GM12872 (cell line): Measurements from ENCODE around the gene INPP4A.

ENCODE experiments used
- TF ChIP-seq, protein P1 (sequence below): IDR thresholded peaks from 3 replicates; pipeline ENCODE4 v1.5.1; 2011; ENCODE audit warnings: low read depth, mild to moderate bottlenecking, low read length, moderate library complexity; ENCODE audit not compliant: insufficient read depth

INPP4A gene

GRCh38 chr2:98548920-98549818 lies 104.5 kb downstream of the INPP4A start:
- TF ChIP-seq, protein P1, sequence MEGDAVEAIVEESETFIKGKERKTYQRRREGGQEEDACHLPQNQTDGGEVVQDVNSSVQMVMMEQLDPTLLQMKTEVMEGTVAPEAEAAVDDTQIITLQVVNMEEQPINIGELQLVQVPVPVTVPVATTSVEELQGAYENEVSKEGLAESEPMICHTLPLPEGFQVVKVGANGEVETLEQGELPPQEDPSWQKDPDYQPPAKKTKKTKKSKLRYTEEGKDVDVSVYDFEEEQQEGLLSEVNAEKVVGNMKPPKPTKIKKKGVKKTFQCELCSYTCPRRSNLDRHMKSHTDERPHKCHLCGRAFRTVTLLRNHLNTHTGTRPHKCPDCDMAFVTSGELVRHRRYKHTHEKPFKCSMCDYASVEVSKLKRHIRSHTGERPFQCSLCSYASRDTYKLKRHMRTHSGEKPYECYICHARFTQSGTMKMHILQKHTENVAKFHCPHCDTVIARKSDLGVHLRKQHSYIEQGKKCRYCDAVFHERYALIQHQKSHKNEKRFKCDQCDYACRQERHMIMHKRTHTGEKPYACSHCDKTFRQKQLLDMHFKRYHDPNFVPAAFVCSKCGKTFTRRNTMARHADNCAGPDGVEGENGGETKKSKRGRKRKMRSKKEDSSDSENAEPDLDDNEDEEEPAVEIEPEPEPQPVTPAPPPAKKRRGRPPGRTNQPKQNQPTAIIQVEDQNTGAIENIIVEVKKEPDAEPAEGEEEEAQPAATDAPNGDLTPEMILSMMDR, result no peak

DNA sequence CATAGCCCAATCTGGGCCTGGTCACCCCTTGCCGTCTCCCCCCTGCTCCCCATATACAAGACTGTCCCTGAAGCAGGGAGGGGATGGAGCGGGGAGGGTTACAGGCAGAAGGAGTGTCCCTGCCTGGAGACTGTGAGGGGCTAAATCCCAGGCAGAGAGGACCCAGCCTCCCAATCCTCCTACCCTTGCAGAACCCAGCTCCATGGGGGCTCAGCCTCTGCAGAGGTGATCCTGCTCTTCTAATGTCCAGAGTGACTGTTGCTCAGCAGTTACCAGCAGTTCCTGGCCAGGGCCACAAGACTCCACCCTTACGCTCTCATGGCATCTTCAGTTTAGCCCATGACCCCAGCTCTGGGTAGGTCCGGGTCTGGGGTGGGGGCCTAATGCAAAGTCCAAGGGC lies 105.5 kb downstream of the INPP4A start:
- TF ChIP-seq, protein P1, result 0 out of 3 replicates have a peak, but pooled peaks have one; percentile 1

- TF ChIP-seq, protein P1, result no peak
Measured at GRCh38 chr2:98551316-98551715, 106.7 kb downstream of the INPP4A start.

DNA sequence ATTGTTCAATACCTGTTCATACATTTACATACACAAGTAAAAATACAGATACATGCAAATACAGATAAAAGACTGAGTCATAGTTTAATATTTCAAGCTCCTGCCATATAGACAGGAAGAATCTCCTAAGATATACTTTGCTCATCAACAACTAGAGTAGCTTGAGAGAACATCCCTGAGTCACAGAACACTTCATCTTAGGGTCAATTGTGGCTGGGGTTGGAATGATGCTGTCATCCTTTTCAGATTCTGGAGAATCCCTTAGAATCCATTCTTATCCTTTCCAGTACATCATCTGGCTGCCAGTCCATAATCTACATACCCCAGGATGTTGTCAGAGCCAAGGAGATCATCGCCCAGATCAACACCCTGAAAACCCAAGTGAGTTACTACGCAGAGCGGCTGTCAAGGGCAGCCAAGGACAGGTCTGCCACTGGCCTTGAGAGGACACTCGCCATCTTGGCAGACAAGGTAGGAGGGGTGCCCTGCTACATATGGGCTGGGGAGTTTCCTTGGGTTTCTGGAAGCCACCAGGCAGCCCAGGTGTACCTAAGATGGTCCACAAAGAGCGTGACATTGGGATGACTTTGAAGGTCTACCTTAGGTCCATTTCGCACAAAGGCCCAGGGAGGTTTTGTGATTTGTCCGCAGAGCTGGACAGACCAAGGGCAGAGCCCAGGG lies 108.0 kb downstream of the INPP4A start:
- TF ChIP-seq, protein P1, result no peak

GRCh38 chr2:98554116-98554861 lies 109.6 kb downstream of the INPP4A start:
- TF ChIP-seq, protein P1, result no peak

GRCh38 chr2:98555696-98556095 lies 111.0 kb downstream of the INPP4A start:
- TF ChIP-seq, protein P1, result no peak
